Astrocyte of the spinal cord (primary cell): Measurements from ENCODE around the gene ITPRIP.

Experiments used
- DNase-seq: peaks from one replicate; pipeline ENCODE4 v3.0.0; 2011; ENCODE audit warnings: low read depth, low spot score
- H3K4me3 ChIP-seq: 2 replicates; pipeline ENCODE4 v1.5.1; 2011; ENCODE audit warnings: low read depth, mild to moderate bottlenecking, low read length, moderate library complexity
- CTCF ChIP-seq: IDR thresholded peaks from 2 replicates; pipeline ENCODE4 v1.5.1; 2012; ENCODE audit warnings: low read depth, mild to moderate bottlenecking, low read length, inconsistent platforms
- in situ Hi-C: cut with HindIII; loops from 2 replicates; pipeline ENCODE4 v1.10.0; 2017; ENCODE audit warnings: low sequenced_read_pairs

ITPRIP gene

GRCh38 chr10:104326991-104327610 lies 11.2 kb downstream of the ITPRIP start:
- no peak for TF ChIP-seq CTCF
- DNase-seq, result no peak
- in situ Hi-C loops, result no loop called here
- H3K4me3 ChIP-seq, result no peak overlapping the region

GRCh38 chr10:104325436-104326435 lies 12.5 kb downstream of the ITPRIP start:
- no peak for DNase-seq
- TF ChIP-seq CTCF, result no peak
- in situ Hi-C loops, result no loop called here
- no peak overlapping the region for H3K4me3 ChIP-seq

GRCh38 chr10:104324931-104325330 lies 13.3 kb downstream of the ITPRIP start:
- no peak for DNase-seq
- in situ Hi-C loops, result no loop called here
- no peak overlapping the region for H3K4me3 ChIP-seq
- no peak for TF ChIP-seq CTCF

- in situ Hi-C loops, result no loop called here
- no peak for DNase-seq
- no peak for TF ChIP-seq CTCF
- no peak overlapping the region for H3K4me3 ChIP-seq
Observed at GRCh38 chr10:104324221-104324686, 14.0 kb downstream of the ITPRIP start.

GRCh38 chr10:104323760-104324201 lies 14.5 kb downstream of the ITPRIP start:
- DNase-seq, result no peak

More at GRCh38 chr10:104323760-104324201, 14.5 kb downstream of the ITPRIP start:
- H3K4me3 ChIP-seq, result no peak overlapping the region
- no peak for TF ChIP-seq CTCF
- in situ Hi-C loops, result no loop called here
